HG03097 (cell line): ENCODE measurements around the gene CRAMP1.
A peak's percentile ranks its signal among the peaks of the same experiment; 100 is the strongest.
"Not testable (repeated sequence)": the region's sequence is repeated elsewhere in the genome, so short reads cannot be mapped to it uniquely, and the experiment has no call there.

Experiments
- ATAC-seq: cut with Tn5 transposase; IDR thresholded peaks from one replicate; pipeline ENCODE4 v1.9.1; 2021; ENCODE audit not compliant: unreplicated experiment, low FRiP score

Gene CRAMP1

GRCh38 chr16:1674751-1675664 lies 62.8 kb downstream of the CRAMP1 start:
- no peak for ATAC-seq

- no peak for ATAC-seq
Measured at GRCh38 chr16:1676661-1677060, 64.5 kb downstream of the CRAMP1 start.

- no peak for ATAC-seq
Measured at GRCh38 chr16:1677339-1677738, 65.2 kb downstream of the CRAMP1 start.

GRCh38 chr16:1677942-1678499 lies 65.9 kb downstream of the CRAMP1 start, which contains the start of gene JPT2:
Gene JPT2 (plus strand): TSS chr16:1678279. CDS start chr16:1678313, 34 bp downstream.
- ATAC-seq = peak; percentile 88

GRCh38 chr16:1678500-1679098 lies 66.4 kb downstream of the CRAMP1 start:
- ATAC-seq = no peak

GRCh38 chr16:1680361-1680760 lies 68.2 kb downstream of the CRAMP1 start:
- ATAC-seq = no peak

GRCh38 chr16:1681032-1681431 lies 68.9 kb downstream of the CRAMP1 start:
- ATAC-seq = no peak

- ATAC-seq = no peak
Measured at GRCh38 chr16:1687427-1688316, 75.5 kb downstream of the CRAMP1 start.

GRCh38 chr16:1688807-1689560 lies 76.8 kb downstream of the CRAMP1 start:
- ATAC-seq = no peak

- ATAC-seq = no peak
Measured at GRCh38 chr16:1689853-1690252, 77.7 kb downstream of the CRAMP1 start.

- ATAC-seq = no peak
Measured at GRCh38 chr16:1690810-1691209, 78.7 kb downstream of the CRAMP1 start.

GRCh38 chr16:1691276-1691675 lies 79.1 kb downstream of the CRAMP1 start:
- no peak for ATAC-seq

GRCh38 chr16:1691956-1692355 lies 79.8 kb downstream of the CRAMP1 start:
- ATAC-seq = no peak

GRCh38 chr16:1696863-1697262 lies 84.7 kb downstream of the CRAMP1 start:
- no peak for ATAC-seq

- no peak for ATAC-seq
Measured at GRCh38 chr16:1698680-1699079, 86.5 kb downstream of the CRAMP1 start.

GRCh38 chr16:1700246-1700645 lies 88.1 kb downstream of the CRAMP1 start:
- no peak for ATAC-seq

GRCh38 chr16:1701216-1701878 lies 89.2 kb downstream of the CRAMP1 start:
- ATAC-seq = no peak

- not testable (repeated sequence) for ATAC-seq
Measured at GRCh38 chr16:1705324-1705687, 93.1 kb downstream of the CRAMP1 start.

GRCh38 chr16:1705688-1706385 lies 93.7 kb downstream of the CRAMP1 start, which contains the start of gene MAPK8IP3:
Gene MAPK8IP3 (plus strand): TSS chr16:1706195. CDS start chr16:1706340, 145 bp downstream.
- ATAC-seq = peak; percentile 79
